Stimulated activated naive B cell treated with anti-CD40 and anti-IgM and Interleukin-4, amounts not matched to agents 10 μg/mL and 1 μg/mL and 100 μg/mL, for 72 hours (primary cell): ENCODE data around the gene RINT1.
"Not testable (repeated sequence)": the region's sequence is repeated elsewhere in the genome, so short reads cannot be mapped to it uniquely, and the experiment has no call there.

Source experiments
- ATAC-seq, 2 donors: fragments of 150-1000 bp; cut with Tn5 transposase; replicated peaks; 2 replicates each; pipeline ENCODE4 v1.10.0; 2021; ENCODE audit warnings: moderate library complexity in 1 of 2
- DNase-seq: peaks from one replicate; pipeline ENCODE4 v3.0.0; 2021
- H3K27ac Mint-ChIP-seq: one replicate; pipeline ENCODE4 v1.8.0; 2022; ENCODE audit warnings: mild to moderate bottlenecking, mixed read lengths
- H3K27me3 Mint-ChIP-seq, 2 donors: one replicate each; pipeline ENCODE4 v1.8.0; 2022; ENCODE audit warnings: mixed read lengths in 2 of 2
- H3K36me3 Mint-ChIP-seq, 2 donors: one replicate each; pipeline ENCODE4 v1.8.0; 2022; ENCODE audit warnings: mixed read lengths in 2 of 2, mild to moderate bottlenecking in 1 of 2
- H3K4me1 Mint-ChIP-seq, 2 donors: one replicate each; pipeline ENCODE4 v1.8.0; 2022; ENCODE audit warnings: mixed read lengths in 2 of 2, mild to moderate bottlenecking in 1 of 2
- H3K4me3 Mint-ChIP-seq, 2 donors: one replicate each; pipeline ENCODE4 v1.8.0; 2022; ENCODE audit warnings: mild to moderate bottlenecking in 2 of 2, mixed read lengths in 2 of 2, moderate library complexity in 1 of 2
- H3K9me3 Mint-ChIP-seq, 2 donors: one replicate each; pipeline ENCODE4 v1.8.0; 2022; ENCODE audit warnings: mixed read lengths in 2 of 2, mild to moderate bottlenecking in 1 of 2

Gene RINT1

DNA sequence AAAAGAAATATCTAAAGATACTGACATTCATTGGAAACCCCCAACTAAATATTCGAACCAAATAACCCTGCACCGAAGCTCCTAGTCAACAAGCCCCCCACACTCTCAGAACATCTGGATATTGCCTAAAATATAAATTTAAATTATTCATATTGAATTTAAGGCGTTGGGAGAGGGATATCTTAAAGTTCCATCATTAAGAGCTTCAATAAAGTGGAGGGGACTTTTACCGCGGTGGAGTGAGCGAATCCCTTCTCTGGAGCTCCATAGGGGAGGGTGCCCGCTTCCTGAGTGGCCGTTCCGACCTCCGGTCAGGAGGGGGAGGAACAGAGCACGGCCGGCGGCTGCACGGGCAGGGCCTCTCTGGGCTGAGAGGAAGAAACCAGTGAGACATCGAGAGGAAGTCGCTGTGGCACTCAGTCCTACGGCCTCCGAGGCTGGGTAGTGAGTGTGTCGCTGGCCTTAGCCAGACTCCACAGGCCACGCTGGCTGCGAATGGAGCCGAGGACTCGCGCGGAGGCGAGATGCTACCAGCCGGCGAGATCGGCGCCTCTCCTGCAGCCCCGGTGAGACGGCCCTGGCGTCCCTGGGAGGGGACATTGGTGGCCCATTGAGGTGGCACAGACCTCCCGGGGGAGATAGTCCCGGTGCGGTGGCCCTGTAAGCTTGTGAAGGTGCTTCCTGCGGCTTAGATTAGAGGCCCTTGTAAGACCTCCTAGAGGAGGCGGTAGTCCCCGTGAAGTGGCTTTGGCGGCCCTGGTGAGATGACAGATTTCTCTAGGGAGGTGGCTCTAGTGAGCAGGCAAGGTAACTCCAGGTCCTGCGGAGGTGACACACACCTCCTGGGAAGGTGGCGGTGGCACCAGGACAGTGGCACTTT, at the start of gene RINT1:
Gene RINT1, plus strand, starts transcription at position 410 of the 880 bp plus-strand sequence. Its CDS starts 115 bp downstream, at position 525.
- peaks cover 13 to 32% of the 10 kb centered on the region in 2 donors for H3K4me1 Mint-ChIP-seq
- H3K9me3 Mint-ChIP-seq, result no peaks in the 10 kb centered on the region
- peaks cover 0 to 4% of the 10 kb centered on the region in 2 donors for H3K36me3 Mint-ChIP-seq
- H3K4me3 Mint-ChIP-seq, result peak within 1 kb of the TSS; percentile 87 to 88
- DNase-seq, result peak; percentile 94
- peak; percentile 97 to 98 for ATAC-seq
- peak within 1 kb of the TSS; percentile 97 for H3K27ac Mint-ChIP-seq
- no peaks in the 10 kb centered on the region for H3K27me3 Mint-ChIP-seq

DNA sequence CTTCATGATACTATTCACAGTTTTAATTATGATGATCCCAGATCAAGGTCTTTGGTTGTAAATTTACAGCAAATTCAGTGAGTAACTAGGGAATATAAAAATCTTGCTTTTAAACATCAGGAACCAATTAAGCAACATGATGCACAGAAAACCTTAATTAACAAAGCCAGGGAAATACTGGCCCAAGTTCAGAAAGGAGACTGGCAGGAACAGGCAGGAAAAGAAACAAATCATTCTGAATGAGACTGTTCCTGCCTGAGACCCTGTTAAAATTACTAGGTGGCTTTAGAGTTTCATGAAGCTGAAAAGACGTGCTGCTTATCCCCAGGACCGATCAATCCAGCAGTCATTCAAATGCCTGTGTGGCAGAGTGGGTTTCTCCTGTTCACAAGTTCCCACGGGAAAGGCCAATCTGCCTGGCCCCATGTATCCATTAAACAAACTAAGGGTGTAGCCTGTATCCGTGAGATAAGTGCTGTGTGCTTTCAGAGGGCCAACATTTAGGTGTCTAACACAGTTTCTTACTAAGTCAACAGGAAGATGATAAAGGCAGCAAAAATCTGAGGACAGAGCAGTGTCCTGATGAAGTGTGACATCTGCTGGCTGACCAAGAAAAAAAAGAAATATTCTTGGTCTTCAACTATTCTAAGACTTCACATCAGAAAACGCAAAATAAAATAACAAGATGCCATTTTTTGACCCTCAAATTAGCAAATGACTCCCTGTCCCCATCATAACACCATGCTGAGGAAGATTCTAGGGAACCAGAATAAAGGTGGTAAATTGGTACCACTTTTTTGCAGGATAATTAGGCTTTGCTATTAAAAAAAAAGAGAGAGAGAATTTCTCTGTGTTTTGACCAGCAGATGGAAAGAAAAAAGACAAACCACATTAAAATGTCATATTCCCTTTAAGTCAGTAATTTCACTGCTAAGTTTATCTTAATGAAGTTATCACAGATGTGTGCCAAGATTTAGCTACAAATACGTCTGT, 44.1 kb upstream of the RINT1 start:
- Mint-ChIP-seq H3K4me1 (no peaks in the 10 kb centered on the region), H3K27ac (no peak overlapping the region), H3K36me3 (peaks cover 28 to 33% of the 10 kb centered on the region in 2 donors), H3K4me3 (no peak overlapping the region), H3K9me3 (no peaks in the 10 kb centered on the region), H3K27me3 (no peaks in the 10 kb centered on the region)
- ATAC-seq (peak in 1 of 2 donors; percentile 42), DNase-seq (no peak)

DNA sequence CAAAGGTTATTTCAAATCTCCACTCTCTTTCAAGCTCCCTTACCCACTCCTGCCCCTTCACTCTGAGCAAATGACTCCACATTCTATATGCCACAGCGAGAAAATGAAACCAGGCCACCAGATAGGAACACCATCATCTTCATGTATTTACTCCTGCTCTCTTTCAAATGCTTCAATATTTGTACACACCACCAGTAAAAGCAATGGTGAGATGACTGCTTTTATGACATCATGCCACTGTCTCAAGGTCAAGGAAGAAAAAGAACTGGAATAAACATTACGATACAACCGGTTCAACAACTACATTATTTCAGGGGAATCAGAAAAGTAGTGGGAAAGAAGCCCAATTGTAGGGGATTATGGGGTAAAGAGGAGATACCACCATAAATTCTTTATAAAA, 42.6 kb upstream of the RINT1 start:
- Mint-ChIP-seq H3K4me1 (no peaks in the 10 kb centered on the region), H3K36me3 (peaks cover 28 to 30% of the 10 kb centered on the region in 2 donors), H3K9me3 (no peaks in the 10 kb centered on the region), H3K4me3 (no peak overlapping the region), H3K27ac (no peak overlapping the region), H3K27me3 (no peaks in the 10 kb centered on the region)
- ATAC-seq, result no peak
- DNase-seq, result no peak

DNA sequence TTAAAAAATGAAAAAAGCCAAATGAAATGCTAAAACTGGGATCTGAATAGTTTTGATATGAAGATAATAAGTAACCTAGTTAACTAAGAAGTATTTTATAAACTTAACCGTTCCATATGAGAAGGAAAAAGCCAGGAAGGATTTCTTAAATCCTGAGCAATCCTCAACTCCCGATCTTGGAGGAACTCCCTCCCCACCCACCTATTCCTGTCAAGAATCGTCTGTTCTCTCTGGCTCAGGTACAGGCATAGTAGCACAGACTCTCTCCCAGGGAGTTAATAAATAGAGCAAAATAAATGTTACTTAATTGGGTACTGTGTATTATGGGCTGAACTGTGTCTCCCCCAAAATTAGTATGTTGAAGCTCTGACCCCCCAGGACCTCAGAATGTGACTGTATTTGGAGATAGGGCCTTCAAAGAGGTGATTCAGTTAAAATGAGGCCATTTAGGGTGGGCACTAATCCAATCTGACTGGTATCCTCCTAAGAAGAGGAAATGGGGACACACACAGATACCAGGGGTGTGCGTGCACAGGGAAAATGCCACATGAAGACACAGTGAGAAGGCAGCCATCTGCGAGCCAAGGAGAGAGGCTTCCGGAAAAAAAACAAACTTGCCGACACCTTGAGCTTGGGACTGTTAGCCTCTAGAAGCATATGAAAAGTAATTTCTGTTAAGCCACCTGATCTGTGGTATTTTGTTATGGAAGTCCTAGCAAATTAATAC, 38.6 kb upstream of the RINT1 start:
- Mint-ChIP-seq H3K27me3 (no peaks in the 10 kb centered on the region), H3K4me1 (no peaks in the 10 kb centered on the region), H3K4me3 (no peak overlapping the region), H3K9me3 (no peaks in the 10 kb centered on the region), H3K27ac (no peak overlapping the region), H3K36me3 (peaks cover 10 to 13% of the 10 kb centered on the region in 2 donors)
- DNase-seq (no peak), ATAC-seq (no peak)

GRCh38 chr7:105493923-105494315, 38.1 kb upstream of the RINT1 start:
- DNase-seq (no peak), ATAC-seq (no peak)
- no peaks in the 10 kb centered on the region for H3K4me1 Mint-ChIP-seq
- H3K36me3 Mint-ChIP-seq, result peaks cover 12 to 17% of the 10 kb centered on the region in 2 donors
- no peak overlapping the region for H3K27ac Mint-ChIP-seq
- H3K27me3 Mint-ChIP-seq, result no peaks in the 10 kb centered on the region
- H3K9me3 Mint-ChIP-seq, result no peaks in the 10 kb centered on the region
- no peak overlapping the region for H3K4me3 Mint-ChIP-seq

GRCh38 chr7:105496521-105496920, 35.5 kb upstream of the RINT1 start:
- no peak overlapping the region for H3K4me3 Mint-ChIP-seq
- DNase-seq (no peak), ATAC-seq (no peak)
- peaks cover 20 to 22% of the 10 kb centered on the region in 2 donors for H3K36me3 Mint-ChIP-seq
- no peaks in the 10 kb centered on the region for H3K27me3 Mint-ChIP-seq
- no peak overlapping the region for H3K27ac Mint-ChIP-seq
- H3K9me3 Mint-ChIP-seq, result no peaks in the 10 kb centered on the region
- H3K4me1 Mint-ChIP-seq, result no peaks in the 10 kb centered on the region

DNA sequence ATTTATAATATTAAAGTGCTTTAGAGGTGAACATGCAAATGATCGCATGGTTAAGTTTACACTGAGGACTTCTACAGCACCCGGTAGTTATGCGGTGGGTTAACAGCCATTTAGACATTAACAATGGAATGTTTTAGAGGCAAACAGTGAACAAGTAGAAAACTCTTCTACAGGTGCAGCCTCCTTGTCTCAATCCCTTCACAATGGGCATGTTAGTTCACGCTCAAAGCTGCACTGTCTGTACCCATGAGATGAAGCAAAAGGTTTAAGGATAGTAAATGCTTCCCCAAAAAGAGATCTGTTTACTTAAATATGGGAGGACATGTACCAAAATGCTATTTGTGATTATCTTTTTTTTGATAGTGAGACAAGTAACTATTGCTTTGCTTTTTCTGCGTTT, 35.0 kb upstream of the RINT1 start:
- Mint-ChIP-seq H3K27ac (no peak overlapping the region), H3K4me3 (no peak overlapping the region), H3K36me3 (peaks cover 21 to 22% of the 10 kb centered on the region in 2 donors), H3K4me1 (no peaks in the 10 kb centered on the region), H3K9me3 (no peaks in the 10 kb centered on the region), H3K27me3 (no peaks in the 10 kb centered on the region)
- no peak for DNase-seq
- no peak for ATAC-seq

DNA sequence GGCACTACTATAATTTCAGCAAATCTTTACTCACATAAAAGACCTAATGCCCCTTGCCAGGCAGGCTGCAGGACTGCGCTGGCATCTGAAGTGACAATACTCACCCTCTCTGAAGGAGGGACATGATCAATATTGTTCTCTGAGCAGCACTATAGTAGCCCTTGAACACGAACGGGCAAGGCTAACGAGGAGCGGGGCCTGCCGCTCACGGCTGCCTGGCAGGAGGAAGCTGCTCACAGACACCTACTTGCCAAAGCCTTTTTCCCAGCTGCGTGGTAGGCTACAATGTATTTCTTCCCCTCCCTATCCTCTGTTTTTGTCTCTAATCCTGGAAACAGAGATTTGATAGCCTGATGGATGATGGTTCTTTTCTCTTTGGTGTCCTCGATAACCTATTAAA, 29.8 kb upstream of the RINT1 start:
- ATAC-seq (no peak), DNase-seq (no peak)
- no peak overlapping the region for H3K27ac Mint-ChIP-seq
- H3K27me3 Mint-ChIP-seq, result no peaks in the 10 kb centered on the region
- H3K4me3 Mint-ChIP-seq, result no peak overlapping the region
- no peaks in the 10 kb centered on the region for H3K9me3 Mint-ChIP-seq
- H3K36me3 Mint-ChIP-seq, result peaks cover 35 to 45% of the 10 kb centered on the region in 2 donors
- no peaks in the 10 kb centered on the region for H3K4me1 Mint-ChIP-seq

GRCh38 chr7:105512415-105512814, 19.6 kb upstream of the RINT1 start:
- Mint-ChIP-seq H3K36me3 (peaks cover 32 to 40% of the 10 kb centered on the region in 2 donors), H3K9me3 (peaks cover 0 to 2% of the 10 kb centered on the region in 2 donors), H3K4me3 (no peak overlapping the region), H3K27ac (no peak overlapping the region), H3K27me3 (no peaks in the 10 kb centered on the region), H3K4me1 (peaks cover 15 to 20% of the 10 kb centered on the region in 2 donors)
- DNase-seq, result no peak
- ATAC-seq, result no peak

- ATAC-seq (no peak), DNase-seq (no peak)
- H3K27ac Mint-ChIP-seq, result peak overlapping the region; percentile 11
- peaks cover 0 to 2% of the 10 kb centered on the region in 2 donors for H3K9me3 Mint-ChIP-seq
- H3K4me3 Mint-ChIP-seq, result no peak overlapping the region
- peaks cover 15 to 20% of the 10 kb centered on the region in 2 donors for H3K4me1 Mint-ChIP-seq
- peaks cover 31 to 42% of the 10 kb centered on the region in 2 donors for H3K36me3 Mint-ChIP-seq
- H3K27me3 Mint-ChIP-seq, result no peaks in the 10 kb centered on the region
Measured at GRCh38 chr7:105512926-105513526, 19.0 kb upstream of the RINT1 start.

DNA sequence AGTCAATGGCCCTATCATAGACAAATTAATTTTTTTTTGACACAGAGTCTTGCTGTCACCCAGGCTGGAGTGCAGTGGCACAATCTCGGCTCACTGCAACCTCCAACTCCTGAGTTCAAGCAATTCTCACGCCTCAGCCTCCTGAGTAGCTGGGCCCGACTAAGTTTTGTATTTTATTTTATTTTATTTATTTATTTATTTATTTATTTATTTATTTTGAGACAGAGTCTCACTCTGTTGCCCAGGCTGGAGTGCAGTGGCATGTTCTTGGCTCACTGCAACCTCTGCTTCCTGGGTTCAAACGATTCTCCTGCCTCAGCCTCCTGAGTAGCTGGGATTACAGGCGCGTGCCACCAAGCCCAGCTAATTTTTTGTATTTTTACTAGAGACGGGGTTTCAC, 16.4 kb upstream of the RINT1 start:
- ATAC-seq, H3K27me3 Mint-ChIP-seq, DNase-seq, H3K9me3 Mint-ChIP-seq, H3K4me3 Mint-ChIP-seq, H3K27ac Mint-ChIP-seq: not testable (repeated sequence)
- Mint-ChIP-seq H3K4me1 (peaks cover 19 to 29% of the 10 kb centered on the region in 2 donors), H3K36me3 (peaks cover 31 to 44% of the 10 kb centered on the region in 2 donors)

GRCh38 chr7:105519353-105519752, 12.6 kb upstream of the RINT1 start:
- peak overlapping the region in 1 of 2 donors; percentile 12 for H3K4me3 Mint-ChIP-seq
- DNase-seq (no peak), ATAC-seq (no peak)
- no peaks in the 10 kb centered on the region for H3K27me3 Mint-ChIP-seq
- peaks cover 14 to 30% of the 10 kb centered on the region in 2 donors for H3K4me1 Mint-ChIP-seq
- H3K27ac Mint-ChIP-seq, result no peak overlapping the region
- peaks cover 0 to 2% of the 10 kb centered on the region in 2 donors for H3K9me3 Mint-ChIP-seq
- peaks cover 14 to 25% of the 10 kb centered on the region in 2 donors for H3K36me3 Mint-ChIP-seq

GRCh38 chr7:105520620-105521019, 11.4 kb upstream of the RINT1 start:
- not testable (repeated sequence) for ATAC-seq, H3K27ac Mint-ChIP-seq, H3K9me3 Mint-ChIP-seq, H3K27me3 Mint-ChIP-seq, DNase-seq
- H3K4me1 Mint-ChIP-seq, result peaks cover 16 to 32% of the 10 kb centered on the region in 2 donors
- peak overlapping the region; percentile 21 to 22 for H3K4me3 Mint-ChIP-seq
- H3K36me3 Mint-ChIP-seq, result peaks cover 7 to 19% of the 10 kb centered on the region in 2 donors
